RWPE2 (cell line): Measurements from ENCODE around the gene SPDYA.

ENCODE experiments used
- ATAC-seq: fragments of 200-7000 bp; cut with Tn5 transposase; 3 replicates; pipeline ENCODE4 v1.9.1; 2021; ENCODE audit warnings: low read depth
- DNase-seq: peaks from one replicate; pipeline ENCODE4 v3.0.0-alpha.2; 2020; ENCODE audit warnings: low spot score
- H3K27ac ChIP-seq: fragments of 450-650 bp; 2 replicates; pipeline ENCODE4 v1.5.1; 2017; ENCODE audit warnings: mild to moderate bottlenecking; ENCODE audit not compliant: poor library complexity, severe bottlenecking
- H3K27me3 ChIP-seq: fragments of 250-450 bp; sonication (Bioruptor Pico); 2 replicates; pipeline ENCODE4 v1.5.1; 2021; ENCODE audit warnings: mild to moderate bottlenecking, moderate library complexity; ENCODE audit not compliant: insufficient read depth, poor library complexity, severe bottlenecking
- H3K36me3 ChIP-seq: fragments of 250-450 bp; sonication (Bioruptor Pico); 2 replicates; pipeline ENCODE4 v1.5.1; 2020; ENCODE audit warnings: low read depth, mild to moderate bottlenecking, moderate library complexity
- H3K4me1 ChIP-seq: fragments of 250-450 bp; sonication (Bioruptor Pico); 2 replicates; pipeline ENCODE4 v1.5.1; 2021; ENCODE audit warnings: mild to moderate bottlenecking, moderate library complexity; ENCODE audit not compliant: insufficient read depth, poor library complexity, severe bottlenecking
- H3K4me3 ChIP-seq: fragments of 250-450 bp; sonication (Bioruptor Pico); 2 replicates; pipeline ENCODE4 v1.5.1; 2021; ENCODE audit warnings: mild to moderate bottlenecking, moderate library complexity; ENCODE audit not compliant: severe bottlenecking
- H3K9me3 ChIP-seq: fragments of 250-450 bp; sonication (Bioruptor Pico); 2 replicates; pipeline ENCODE4 v1.5.1; 2021; ENCODE audit warnings: mild to moderate bottlenecking, moderate library complexity; ENCODE audit not compliant: severe bottlenecking
- TF ChIP-seq, protein P1 (sequence below): fragments of 450-650 bp; IDR thresholded peaks from one replicate; pipeline ENCODE4 v1.5.1; 2017; ENCODE audit warnings: mild to moderate bottlenecking, moderate library complexity; ENCODE audit not compliant: poor library complexity, severe bottlenecking

The SPDYA gene

DNA sequence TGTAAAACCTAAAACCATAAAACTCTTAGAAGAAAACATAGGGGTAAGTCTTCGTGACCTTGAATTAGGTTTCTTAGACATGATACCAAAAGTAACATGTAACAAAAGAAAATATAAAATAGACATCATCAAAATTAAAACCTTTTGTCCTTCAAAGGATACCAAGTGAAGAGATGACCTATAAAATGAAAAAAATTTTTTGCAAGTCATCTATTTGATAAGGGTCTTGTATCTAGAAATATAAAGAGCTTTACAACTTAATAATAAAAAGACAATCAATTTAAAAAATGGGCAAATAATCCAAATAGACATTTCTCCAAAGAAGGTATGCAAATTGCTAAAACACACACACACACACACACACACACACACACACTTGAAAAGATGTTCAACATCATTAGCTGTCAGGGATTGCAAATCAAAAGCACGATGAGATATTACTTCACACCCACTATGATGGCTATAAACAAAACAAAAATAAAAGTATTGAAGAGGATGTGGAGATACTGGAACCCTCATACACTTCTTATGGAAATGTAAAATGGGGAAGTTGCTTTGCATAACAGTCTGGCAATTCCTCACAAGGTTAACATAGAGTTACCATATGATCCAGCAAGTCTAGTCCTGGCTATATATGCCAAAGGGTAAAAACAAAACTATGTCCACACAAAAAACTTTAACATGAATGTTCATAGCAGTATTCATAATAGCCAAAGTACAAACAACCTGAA, 23.3 kb downstream of the SPDYA start:
- TF ChIP-seq, protein P1, sequence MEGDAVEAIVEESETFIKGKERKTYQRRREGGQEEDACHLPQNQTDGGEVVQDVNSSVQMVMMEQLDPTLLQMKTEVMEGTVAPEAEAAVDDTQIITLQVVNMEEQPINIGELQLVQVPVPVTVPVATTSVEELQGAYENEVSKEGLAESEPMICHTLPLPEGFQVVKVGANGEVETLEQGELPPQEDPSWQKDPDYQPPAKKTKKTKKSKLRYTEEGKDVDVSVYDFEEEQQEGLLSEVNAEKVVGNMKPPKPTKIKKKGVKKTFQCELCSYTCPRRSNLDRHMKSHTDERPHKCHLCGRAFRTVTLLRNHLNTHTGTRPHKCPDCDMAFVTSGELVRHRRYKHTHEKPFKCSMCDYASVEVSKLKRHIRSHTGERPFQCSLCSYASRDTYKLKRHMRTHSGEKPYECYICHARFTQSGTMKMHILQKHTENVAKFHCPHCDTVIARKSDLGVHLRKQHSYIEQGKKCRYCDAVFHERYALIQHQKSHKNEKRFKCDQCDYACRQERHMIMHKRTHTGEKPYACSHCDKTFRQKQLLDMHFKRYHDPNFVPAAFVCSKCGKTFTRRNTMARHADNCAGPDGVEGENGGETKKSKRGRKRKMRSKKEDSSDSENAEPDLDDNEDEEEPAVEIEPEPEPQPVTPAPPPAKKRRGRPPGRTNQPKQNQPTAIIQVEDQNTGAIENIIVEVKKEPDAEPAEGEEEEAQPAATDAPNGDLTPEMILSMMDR = no peak
- H3K36me3 ChIP-seq = no peaks in the 10 kb centered on the region

DNA sequence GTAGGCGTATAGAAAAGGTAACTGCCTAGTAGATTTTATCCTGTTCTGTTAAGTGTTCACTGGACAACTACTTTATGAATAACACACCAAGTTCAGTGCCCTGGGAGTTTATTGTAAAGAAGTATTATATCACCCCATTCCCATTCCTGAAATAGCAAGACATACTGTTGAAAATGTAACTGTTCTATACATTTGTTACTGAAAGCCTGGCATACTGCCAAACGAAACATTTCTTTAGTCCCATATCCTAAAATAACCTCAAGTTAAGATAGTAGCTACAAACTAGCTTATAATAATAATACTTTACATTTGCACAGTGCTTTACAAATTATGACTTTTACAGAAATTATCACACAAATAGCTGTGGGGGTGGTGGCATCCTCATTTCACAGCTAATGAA, 25.1 kb downstream of the SPDYA start:
- DNase-seq (no peak), ATAC-seq (no peak)
- Histone ChIP-seq H3K36me3 (no peaks in the 10 kb centered on the region), H3K27ac (no peak overlapping the region), H3K9me3 (no peaks in the 10 kb centered on the region), H3K27me3 (no peaks in the 10 kb centered on the region), H3K4me1 (no peaks in the 10 kb centered on the region), H3K4me3 (no peak overlapping the region)
- TF ChIP-seq, protein P1 = no peak

More for the DNA sequence above, 23.3 kb downstream of the SPDYA start:
- no peak overlapping the region for H3K27ac ChIP-seq
- H3K4me1 ChIP-seq = no peaks in the 10 kb centered on the region
- DNase-seq (no peak), ATAC-seq (no peak)
- H3K9me3 ChIP-seq = no peaks in the 10 kb centered on the region
- no peaks in the 10 kb centered on the region for H3K27me3 ChIP-seq
- H3K4me3 ChIP-seq = no peak overlapping the region

DNA sequence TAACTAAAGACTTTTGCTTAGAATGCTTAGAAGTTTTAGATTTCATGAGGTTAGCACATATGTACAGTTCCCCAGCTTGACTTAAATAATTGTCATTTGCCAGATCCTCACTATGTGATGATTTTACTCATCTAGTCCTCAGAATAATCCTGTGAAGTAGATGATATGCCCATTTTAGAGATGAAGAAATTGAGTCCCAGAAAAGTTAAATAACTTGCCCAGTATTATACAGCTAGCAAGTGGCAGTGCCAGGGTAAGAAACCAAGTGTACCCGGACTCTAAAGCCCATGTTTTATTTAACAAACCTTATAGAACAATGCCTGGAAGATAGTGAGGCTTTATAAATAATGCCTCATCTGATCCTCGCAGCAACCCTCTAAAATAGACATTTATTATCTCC, 28.3 kb downstream of the SPDYA start:
- H3K36me3 ChIP-seq = peaks cover 4% of the 10 kb centered on the region
- no peaks in the 10 kb centered on the region for H3K9me3 ChIP-seq
- DNase-seq (no peak), ATAC-seq (no peak)
- TF ChIP-seq, protein P1 = no peak
- H3K27ac ChIP-seq = no peak overlapping the region
- H3K27me3 ChIP-seq = no peaks in the 10 kb centered on the region
- H3K4me1 ChIP-seq = no peaks in the 10 kb centered on the region
- H3K4me3 ChIP-seq = no peak overlapping the region

DNA sequence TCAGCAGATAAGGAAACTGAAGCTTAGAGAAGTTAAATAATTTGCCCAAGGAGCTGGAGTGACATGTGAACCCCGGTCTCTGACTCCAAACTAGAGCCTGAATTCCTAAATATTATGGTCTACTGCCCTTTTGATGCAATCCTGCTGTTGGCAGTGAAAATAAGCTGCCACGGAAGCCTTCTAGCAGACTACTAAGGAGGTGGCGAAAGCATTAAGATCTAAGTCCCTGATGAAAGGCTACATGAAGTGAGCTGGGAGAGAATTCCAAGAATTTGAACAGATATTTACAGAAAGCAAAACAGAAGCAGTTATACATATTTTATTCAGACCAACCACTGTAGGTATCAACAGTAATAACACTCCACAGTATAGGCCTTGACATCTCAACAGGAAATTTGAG, 31.4 kb downstream of the SPDYA start:
- Histone ChIP-seq H3K27ac (no peak overlapping the region), H3K4me3 (no peak overlapping the region), H3K4me1 (no peaks in the 10 kb centered on the region), H3K27me3 (no peaks in the 10 kb centered on the region), H3K9me3 (no peaks in the 10 kb centered on the region), H3K36me3 (peaks cover 11% of the 10 kb centered on the region)
- no peak for ATAC-seq
- no peak for DNase-seq
- TF ChIP-seq, protein P1 = no peak

DNA sequence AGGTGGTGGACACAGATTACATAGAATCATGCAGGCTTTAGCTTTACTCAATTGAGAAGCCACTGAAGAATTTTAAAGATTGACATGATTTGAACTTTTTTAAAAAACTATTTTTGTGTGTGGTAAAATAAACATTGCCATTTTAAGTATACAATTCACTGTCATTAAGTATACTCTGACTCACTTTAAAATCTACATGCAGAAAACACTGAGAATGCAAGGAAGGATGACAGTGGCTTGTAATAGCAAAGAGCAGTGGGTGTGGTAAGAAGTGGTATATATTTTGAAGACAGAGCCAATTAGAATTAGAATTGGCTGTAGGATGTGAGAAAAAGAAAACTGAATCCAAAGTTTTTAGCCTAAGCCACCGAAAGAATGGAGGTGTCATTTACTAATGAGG, 44.6 kb downstream of the SPDYA start:
- Histone ChIP-seq H3K4me3 (no peak overlapping the region), H3K36me3 (peaks cover 13% of the 10 kb centered on the region), H3K27ac (no peak overlapping the region), H3K4me1 (no peaks in the 10 kb centered on the region), H3K27me3 (no peaks in the 10 kb centered on the region), H3K9me3 (no peaks in the 10 kb centered on the region)
- ATAC-seq = no peak
- TF ChIP-seq, protein P1 = no peak
- no peak for DNase-seq
